HG02973 (cell line): ENCODE measurements around the gene CERS2.
A peak's percentile ranks its signal among the peaks of the same experiment; 100 is the strongest.

Experiments used
- ATAC-seq: cut with Tn5 transposase; IDR thresholded peaks from one replicate; pipeline ENCODE4 v1.9.1; 2021; ENCODE audit warnings: moderate library complexity; ENCODE audit not compliant: unreplicated experiment

CERS2 gene

GRCh38 chr1:150997949-150998348, 23.3 kb upstream of the CERS2 start:
- ATAC-seq: no peak

GRCh38 chr1:150997126-150997872, 22.7 kb upstream of the CERS2 start:
- no peak for ATAC-seq

- ATAC-seq: no peak
Measured at GRCh38 chr1:150995896-150996295, 21.3 kb upstream of the CERS2 start.

GRCh38 chr1:150995460-150995859, 20.8 kb upstream of the CERS2 start:
- no peak for ATAC-seq

GRCh38 chr1:150994248-150994647, 19.6 kb upstream of the CERS2 start:
- no peak for ATAC-seq

GRCh38 chr1:150992626-150993025, 18.0 kb upstream of the CERS2 start:
- no peak for ATAC-seq

- ATAC-seq: no peak
Measured at GRCh38 chr1:150987924-150988323, 13.3 kb upstream of the CERS2 start.

- no peak for ATAC-seq
Measured at GRCh38 chr1:150985179-150985825, 10.7 kb upstream of the CERS2 start.

- no peak for ATAC-seq
Measured at GRCh38 chr1:150981805-150982712, 7.4 kb upstream of the CERS2 start, which contains the start of gene ANXA9. Gene ANXA9, plus strand, starts transcription at chr1:150982292. Its CDS starts 814 bp downstream, at chr1:150983106.

GRCh38 chr1:150981177-150981804, 6.7 kb upstream of the CERS2 start:
- no peak for ATAC-seq

- ATAC-seq: no peak
Measured at GRCh38 chr1:150979092-150980056, 4.7 kb upstream of the CERS2 start.

GRCh38 chr1:150976879-150977694, 2.5 kb upstream of the CERS2 start:
- no peak for ATAC-seq

GRCh38 chr1:150976401-150976821, 1.8 kb upstream of the CERS2 start:
- no peak for ATAC-seq

GRCh38 chr1:150973836-150974579, 627 bp downstream of the CERS2 start:
- ATAC-seq: peak; percentile 36

GRCh38 chr1:150973258-150973835, 1.3 kb downstream of the CERS2 start:
- no peak for ATAC-seq

- no peak for ATAC-seq
Measured at GRCh38 chr1:150972417-150972940, 2.2 kb downstream of the CERS2 start.

- ATAC-seq: no peak
Measured at GRCh38 chr1:150971583-150972416, 2.8 kb downstream of the CERS2 start.
